ENCODE data around the gene POU2AF2.
"Not testable (repeated sequence)": the region's sequence is repeated elsewhere in the genome, so short reads cannot be mapped to it uniquely, and the experiment has no call there.

The POU2AF2 gene

DNA sequence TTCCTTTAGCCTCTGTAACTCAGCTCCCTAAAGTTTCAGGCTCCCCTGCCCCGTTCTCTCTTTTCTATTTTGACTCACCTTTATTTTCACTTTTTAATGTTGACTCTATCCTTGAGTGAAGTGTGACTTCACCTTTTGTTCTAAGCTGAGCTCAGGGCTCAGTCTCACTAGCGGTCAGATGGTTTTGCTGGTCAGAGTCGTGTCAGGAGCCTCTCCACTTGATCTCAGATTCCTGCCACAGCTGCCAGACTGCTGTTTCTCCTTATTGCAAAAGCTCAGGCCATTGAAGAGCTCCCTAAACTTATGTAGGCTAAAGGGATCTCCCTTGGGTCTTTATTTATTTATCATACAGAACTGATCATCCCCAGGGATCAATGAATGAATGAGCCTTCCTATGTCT, 13.7 kb upstream of the POU2AF2 start:
- Mint-ChIP-seq H3K27me3 (peaks cover 42% of the 10 kb centered on the region), H3K4me3 (no peak overlapping the region), H3K36me3 (ENCODE audit: low read depth) (no peaks in the 10 kb centered on the region), H3K27ac (no peak overlapping the region), H3K9me3 (no peaks in the 10 kb centered on the region), H3K4me1 (ENCODE audit: low read depth) (peaks cover 10% of the 10 kb centered on the region)

DNA sequence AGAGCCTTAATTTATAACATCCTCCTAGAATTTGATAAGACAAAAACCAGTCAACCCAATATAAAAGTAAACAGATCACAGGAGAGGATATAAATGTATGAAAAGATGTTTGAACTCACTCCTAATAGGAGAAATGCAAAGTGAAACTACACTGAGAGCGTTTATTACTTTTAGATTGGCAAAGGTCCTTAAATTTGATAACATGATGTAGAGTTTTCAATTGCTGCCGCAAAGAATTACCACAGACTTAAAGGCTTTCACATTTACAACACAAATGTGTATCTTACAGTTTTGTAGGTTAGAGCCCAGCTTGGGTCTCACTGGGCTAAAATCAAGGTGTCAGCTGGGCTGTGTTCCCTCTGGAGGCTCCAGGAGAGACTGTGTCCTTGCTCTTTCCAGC, 9.1 kb upstream of the POU2AF2 start:
- H3K4me3 Mint-ChIP-seq = no peak overlapping the region
- H3K4me1 Mint-ChIP-seq (ENCODE audit: low read depth) = no peaks in the 10 kb centered on the region
- no peaks in the 10 kb centered on the region for H3K9me3 Mint-ChIP-seq
- H3K36me3 Mint-ChIP-seq (ENCODE audit: low read depth) = no peaks in the 10 kb centered on the region
- H3K27me3 Mint-ChIP-seq = peaks cover 33% of the 10 kb centered on the region
- no peak overlapping the region for H3K27ac Mint-ChIP-seq

- Mint-ChIP-seq H3K9me3 (no peaks in the 10 kb centered on the region), H3K4me1 (ENCODE audit: low read depth) (no peaks in the 10 kb centered on the region), H3K4me3 (no peak overlapping the region), H3K27me3 (peaks cover 36% of the 10 kb centered on the region), H3K36me3 (ENCODE audit: low read depth) (no peaks in the 10 kb centered on the region), H3K27ac (no peak overlapping the region)
Measured at GRCh38 chr11:111237926-111238325, 7.6 kb upstream of the POU2AF2 start.

DNA sequence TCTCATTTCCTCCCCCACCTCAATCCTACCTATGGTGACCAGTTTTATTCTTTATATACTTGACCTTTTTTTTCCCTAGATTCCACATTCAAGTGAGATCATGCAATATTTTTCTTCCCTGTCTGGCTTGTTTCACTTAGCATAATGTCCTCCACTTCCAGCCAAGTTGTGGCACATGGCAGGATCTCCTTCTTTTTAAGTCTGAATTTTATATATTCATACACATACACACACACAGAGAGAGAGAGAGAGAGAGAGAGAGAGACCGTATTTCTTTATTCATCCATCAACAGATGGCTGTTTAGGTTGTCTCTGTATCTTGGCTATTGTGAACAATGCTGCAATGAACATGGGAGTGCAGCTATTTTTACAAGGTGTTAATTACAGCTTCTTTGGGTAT, 1.4 kb downstream of the POU2AF2 start:
- H3K4me3 Mint-ChIP-seq = no peak overlapping the region
- H3K36me3 Mint-ChIP-seq (ENCODE audit: low read depth) = no peaks in the 10 kb centered on the region
- no peak overlapping the region for H3K27ac Mint-ChIP-seq
- peaks cover 45% of the 10 kb centered on the region for H3K27me3 Mint-ChIP-seq
- H3K9me3 Mint-ChIP-seq = no peaks in the 10 kb centered on the region
- H3K4me1 Mint-ChIP-seq (ENCODE audit: low read depth) = no peaks in the 10 kb centered on the region

- H3K27ac Mint-ChIP-seq = no peak overlapping the region
- no peak overlapping the region for H3K4me3 Mint-ChIP-seq
- H3K9me3 Mint-ChIP-seq = no peaks in the 10 kb centered on the region
- H3K27me3 Mint-ChIP-seq = peaks cover 27% of the 10 kb centered on the region
- H3K4me1 Mint-ChIP-seq (ENCODE audit: low read depth) = no peaks in the 10 kb centered on the region
- H3K36me3 Mint-ChIP-seq (ENCODE audit: low read depth) = no peaks in the 10 kb centered on the region
Measured at GRCh38 chr11:111250936-111251335, 5.4 kb downstream of the POU2AF2 start.

GRCh38 chr11:111253131-111253530, 7.6 kb downstream of the POU2AF2 start:
- Mint-ChIP-seq H3K9me3 (no peaks in the 10 kb centered on the region), H3K4me1 (ENCODE audit: low read depth) (no peaks in the 10 kb centered on the region), H3K36me3 (ENCODE audit: low read depth) (no peaks in the 10 kb centered on the region), H3K27ac (no peak overlapping the region), H3K27me3 (peaks cover 19% of the 10 kb centered on the region), H3K4me3 (no peak overlapping the region)

- H3K27ac Mint-ChIP-seq = no peak overlapping the region
- no peaks in the 10 kb centered on the region for H3K36me3 Mint-ChIP-seq (ENCODE audit: low read depth)
- no peaks in the 10 kb centered on the region for H3K4me1 Mint-ChIP-seq (ENCODE audit: low read depth)
- no peaks in the 10 kb centered on the region for H3K9me3 Mint-ChIP-seq
- no peak overlapping the region for H3K4me3 Mint-ChIP-seq
- peaks cover 16% of the 10 kb centered on the region for H3K27me3 Mint-ChIP-seq
Measured at GRCh38 chr11:111253630-111254029, 8.1 kb downstream of the POU2AF2 start.

DNA sequence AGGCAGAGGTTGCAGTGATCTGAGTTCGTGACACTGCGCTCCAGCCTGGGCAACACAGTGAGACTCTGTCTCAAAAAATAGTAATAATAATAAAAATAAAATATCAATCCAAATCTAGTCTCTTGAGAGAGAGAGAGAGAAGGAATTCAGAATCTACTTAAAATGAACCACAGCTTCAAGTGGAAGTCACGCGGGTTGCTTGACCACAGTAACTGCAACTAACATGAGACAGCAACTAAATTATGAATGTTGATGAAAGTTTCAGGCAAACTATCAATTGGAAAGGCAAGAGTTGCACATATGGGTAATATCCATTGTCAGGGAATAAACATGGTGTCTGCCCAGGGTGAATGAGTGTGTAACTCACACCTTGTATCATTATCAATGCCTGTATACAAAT, 12.5 kb downstream of the POU2AF2 start:
- Mint-ChIP-seq H3K4me1 (ENCODE audit: low read depth) (no peaks in the 10 kb centered on the region), H3K27me3 (peaks cover 28% of the 10 kb centered on the region)

DNA sequence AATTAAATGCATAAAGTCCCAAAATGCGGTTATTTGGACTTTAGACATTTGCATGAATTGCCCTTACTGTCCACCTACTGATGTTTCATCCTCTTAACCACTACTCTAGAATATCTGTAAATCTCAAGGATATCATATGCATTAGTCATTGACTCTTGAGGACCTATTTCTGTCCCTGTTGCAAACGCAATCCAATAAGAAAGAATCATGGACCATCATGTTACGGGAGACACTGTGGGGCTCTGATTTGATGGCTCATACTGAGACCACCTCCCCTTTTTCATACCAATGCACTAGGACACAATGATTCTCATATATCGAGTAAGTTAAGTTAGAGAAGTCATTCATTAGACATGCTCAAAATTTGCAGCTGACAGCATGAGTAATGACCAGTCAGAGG, 14.4 kb downstream of the POU2AF2 start:
- Mint-ChIP-seq H3K27ac (no peak overlapping the region), H3K27me3 (peaks cover 32% of the 10 kb centered on the region), H3K36me3 (ENCODE audit: low read depth) (no peaks in the 10 kb centered on the region), H3K4me1 (ENCODE audit: low read depth) (no peaks in the 10 kb centered on the region), H3K4me3 (no peak overlapping the region), H3K9me3 (no peaks in the 10 kb centered on the region)

More for the DNA sequence above, 12.5 kb downstream of the POU2AF2 start:
- no peak overlapping the region for H3K27ac Mint-ChIP-seq
- no peaks in the 10 kb centered on the region for H3K9me3 Mint-ChIP-seq
- H3K36me3 Mint-ChIP-seq (ENCODE audit: low read depth) = no peaks in the 10 kb centered on the region
- no peak overlapping the region for H3K4me3 Mint-ChIP-seq

DNA sequence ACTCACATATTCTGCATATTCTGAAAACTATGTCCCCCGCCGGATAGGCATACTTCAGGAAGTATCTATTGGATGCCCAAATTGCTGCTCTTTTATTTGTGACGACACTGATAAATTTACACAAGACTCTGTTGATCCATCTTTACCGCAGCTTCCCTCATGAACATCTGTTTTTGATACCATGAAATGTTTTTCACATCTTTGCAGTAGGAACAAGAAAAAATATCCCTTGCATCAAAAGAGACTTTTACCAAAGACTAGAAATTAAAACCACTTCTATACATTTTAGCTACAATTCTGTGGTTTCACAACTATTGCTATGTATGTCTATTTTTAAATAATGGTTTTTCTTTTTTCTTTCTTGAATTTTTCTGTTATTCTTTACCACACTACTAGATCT, 15.3 kb downstream of the POU2AF2 start:
- Mint-ChIP-seq H3K27ac (no peak overlapping the region), H3K4me3 (no peak overlapping the region), H3K36me3 (ENCODE audit: low read depth) (no peaks in the 10 kb centered on the region), H3K9me3 (no peaks in the 10 kb centered on the region), H3K27me3 (peaks cover 36% of the 10 kb centered on the region), H3K4me1 (ENCODE audit: low read depth) (no peaks in the 10 kb centered on the region)

GRCh38 chr11:111264646-111265045, 19.1 kb downstream of the POU2AF2 start:
- H3K27me3 Mint-ChIP-seq = peaks cover 32% of the 10 kb centered on the region
- H3K4me1 Mint-ChIP-seq (ENCODE audit: low read depth) = no peaks in the 10 kb centered on the region
- no peaks in the 10 kb centered on the region for H3K36me3 Mint-ChIP-seq (ENCODE audit: low read depth)
- H3K4me3 Mint-ChIP-seq = no peak overlapping the region
- no peaks in the 10 kb centered on the region for H3K9me3 Mint-ChIP-seq
- H3K27ac Mint-ChIP-seq = no peak overlapping the region

- Mint-ChIP-seq H3K36me3 (ENCODE audit: low read depth) (no peaks in the 10 kb centered on the region), H3K4me1 (ENCODE audit: low read depth) (no peaks in the 10 kb centered on the region), H3K9me3 (no peaks in the 10 kb centered on the region), H3K27me3 (peaks cover 30% of the 10 kb centered on the region), H3K4me3 (no peak overlapping the region), H3K27ac (no peak overlapping the region)
Measured at GRCh38 chr11:111265421-111265820, 19.9 kb downstream of the POU2AF2 start.

DNA sequence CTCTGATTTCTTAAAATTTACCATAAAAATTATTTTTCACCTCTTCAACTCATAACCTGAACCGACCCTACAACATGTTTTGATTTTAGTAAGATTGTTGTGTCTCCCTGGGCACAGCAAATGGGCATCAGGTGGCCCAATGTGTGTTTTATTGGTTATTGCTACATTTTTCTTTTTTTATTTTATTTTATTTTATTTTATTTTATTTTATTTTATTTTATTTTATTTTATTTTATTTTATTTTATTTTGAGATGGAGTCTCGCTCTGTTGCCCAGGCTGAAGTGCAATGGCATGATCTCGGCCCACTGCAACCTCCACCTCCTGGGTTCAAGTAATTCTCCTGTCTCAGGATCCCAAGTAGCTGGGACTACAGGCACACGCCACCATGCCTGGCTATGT, 22.8 kb downstream of the POU2AF2 start:
- H3K4me3 Mint-ChIP-seq; H3K4me1 Mint-ChIP-seq (ENCODE audit: low read depth); H3K27ac Mint-ChIP-seq: not testable (repeated sequence)

DNA sequence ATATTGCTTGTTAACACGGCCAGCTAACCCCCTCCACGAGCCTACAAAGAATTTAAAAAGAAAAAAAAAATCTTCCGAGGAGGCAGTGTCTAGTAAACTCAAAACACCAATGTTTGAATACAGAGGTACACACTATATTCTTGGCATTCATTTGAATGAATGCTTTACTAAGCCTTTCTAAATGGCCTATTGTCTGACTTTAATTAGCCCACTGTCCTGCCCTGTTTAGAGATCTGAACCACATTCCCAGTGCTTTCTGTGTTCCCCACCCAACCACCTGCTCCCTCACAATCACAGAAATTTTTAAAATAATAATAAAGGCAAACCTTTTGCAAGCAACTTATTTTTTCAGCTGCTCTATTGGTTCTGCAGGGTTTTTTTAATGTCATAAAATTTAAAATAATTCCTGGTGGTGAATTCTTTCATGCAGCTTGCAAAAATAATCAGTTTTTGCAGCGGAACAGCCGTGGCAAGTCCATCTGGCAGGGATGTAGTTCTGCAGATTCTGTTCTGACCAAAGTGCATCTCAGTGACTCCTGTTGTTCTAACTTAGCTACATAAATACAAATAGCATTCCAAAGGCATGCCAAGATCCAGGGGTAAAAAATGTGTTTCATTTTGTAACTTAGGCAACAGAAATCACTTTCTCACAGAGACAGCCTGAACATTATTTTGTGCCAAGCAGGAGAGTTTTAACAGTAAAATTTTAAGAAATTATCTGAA, 23.8 kb downstream of the POU2AF2 start:
- Mint-ChIP-seq H3K36me3 (ENCODE audit: low read depth) (no peaks in the 10 kb centered on the region), H3K4me3 (no peak overlapping the region), H3K4me1 (ENCODE audit: low read depth) (no peaks in the 10 kb centered on the region), H3K9me3 (no peaks in the 10 kb centered on the region), H3K27ac (no peak overlapping the region), H3K27me3 (peaks cover 4% of the 10 kb centered on the region)

More for the DNA sequence above, 22.8 kb downstream of the POU2AF2 start:
- H3K36me3 Mint-ChIP-seq (ENCODE audit: low read depth); H3K27me3 Mint-ChIP-seq; H3K9me3 Mint-ChIP-seq: not testable (repeated sequence)

DNA sequence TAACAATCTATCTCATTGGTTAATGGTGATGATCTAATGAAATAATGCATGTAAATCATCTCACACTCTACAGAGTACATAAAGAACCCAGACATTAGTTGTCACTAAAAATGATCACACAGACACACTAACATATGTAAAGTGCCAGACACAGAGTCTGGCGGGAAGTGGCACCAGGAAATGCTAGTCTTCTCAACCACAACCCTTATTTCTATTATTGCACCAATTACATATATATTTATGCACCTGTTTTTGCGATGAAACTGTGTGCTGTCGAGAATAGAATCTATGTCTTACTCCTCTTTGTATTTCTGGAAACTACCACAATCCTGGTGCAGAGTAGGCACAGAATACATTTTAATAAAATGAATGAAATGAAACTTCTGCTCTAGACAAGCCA, 26.9 kb downstream of the POU2AF2 start:
- no peak overlapping the region for H3K4me3 Mint-ChIP-seq
- H3K27ac Mint-ChIP-seq = no peak overlapping the region
- H3K9me3 Mint-ChIP-seq = no peaks in the 10 kb centered on the region
- no peaks in the 10 kb centered on the region for H3K4me1 Mint-ChIP-seq (ENCODE audit: low read depth)
- H3K27me3 Mint-ChIP-seq = peaks cover 12% of the 10 kb centered on the region
- H3K36me3 Mint-ChIP-seq (ENCODE audit: low read depth) = no peaks in the 10 kb centered on the region

DNA sequence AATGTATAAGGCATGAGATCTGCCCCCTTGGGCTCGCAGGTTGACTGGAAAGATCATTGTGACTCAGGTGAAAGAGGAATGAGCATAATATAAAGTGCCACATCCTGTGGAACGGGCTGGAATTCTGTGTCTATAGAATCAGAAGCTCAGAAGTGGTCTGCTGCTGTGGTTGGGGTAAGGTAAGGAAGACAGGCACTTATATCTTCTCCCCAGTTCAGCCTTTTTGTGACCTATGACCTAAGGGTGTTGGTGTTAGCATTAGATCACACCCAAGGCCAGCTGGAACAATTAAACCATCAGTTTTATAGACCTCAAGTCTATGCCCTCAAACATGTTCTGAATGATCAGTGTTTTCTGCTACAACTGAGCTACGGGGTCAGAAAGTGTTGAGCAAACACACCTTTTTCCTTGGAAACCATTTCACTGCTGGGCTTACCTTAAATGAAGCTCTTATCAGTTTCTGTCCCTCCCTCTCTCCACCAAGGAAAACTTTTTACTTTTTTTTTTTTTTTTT, 37.1 kb downstream of the POU2AF2 start:
- Mint-ChIP-seq H3K36me3 (ENCODE audit: low read depth) (no peaks in the 10 kb centered on the region), H3K4me1 (ENCODE audit: low read depth) (peaks cover 4% of the 10 kb centered on the region), H3K27me3 (no peaks in the 10 kb centered on the region), H3K27ac (no peak overlapping the region), H3K9me3 (no peaks in the 10 kb centered on the region), H3K4me3 (no peak overlapping the region)
